ELF-1 (cell line): ENCODE data around the gene MFN2.
"Not testable (repeated sequence)": the region's sequence is repeated elsewhere in the genome, so short reads cannot be mapped to it uniquely, and the experiment has no call there.

Experiments
- DNase-seq: peaks from one replicate; pipeline ENCODE4 v3.0.0-alpha.2; 2016; ENCODE audit warnings: low read depth, low spot score

The MFN2 gene

DNA sequence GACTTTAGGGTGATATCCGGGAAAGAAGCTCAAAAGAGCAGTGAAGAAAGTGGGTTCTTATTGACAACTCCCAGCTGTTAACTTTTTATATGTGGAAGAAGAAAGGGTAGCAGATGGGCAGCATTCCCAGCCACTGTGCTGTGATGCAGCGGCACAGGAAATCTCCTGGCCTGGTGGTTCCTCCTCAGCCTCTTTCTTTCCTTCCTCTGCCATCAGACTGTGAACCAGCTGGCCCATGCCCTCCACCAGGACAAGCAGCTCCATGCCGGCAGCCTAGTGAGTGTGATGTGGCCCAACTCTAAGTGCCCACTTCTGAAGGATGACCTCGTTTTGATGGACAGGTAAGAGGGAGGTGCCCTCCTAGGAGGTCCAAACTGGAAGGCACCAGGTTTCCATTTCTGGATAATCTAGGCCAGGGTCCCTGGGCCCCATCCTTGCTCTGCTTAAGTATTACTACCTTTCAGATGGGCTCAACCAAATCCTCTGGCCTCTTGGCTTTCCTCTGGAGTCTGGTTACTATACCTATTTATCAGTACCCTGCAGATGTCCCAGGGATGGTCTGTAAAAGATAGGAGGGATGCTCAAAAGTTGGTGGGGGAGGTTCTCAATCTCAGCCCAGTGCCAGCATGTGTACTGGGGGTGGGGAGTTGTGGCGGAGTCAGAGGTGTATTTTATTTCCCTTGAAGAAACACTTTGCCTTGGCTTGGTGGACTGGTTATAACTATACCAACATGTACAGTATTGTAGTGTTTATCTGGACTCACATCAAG is 17.0 kb downstream of the MFN2 start:
- DNase-seq = no peak

DNA sequence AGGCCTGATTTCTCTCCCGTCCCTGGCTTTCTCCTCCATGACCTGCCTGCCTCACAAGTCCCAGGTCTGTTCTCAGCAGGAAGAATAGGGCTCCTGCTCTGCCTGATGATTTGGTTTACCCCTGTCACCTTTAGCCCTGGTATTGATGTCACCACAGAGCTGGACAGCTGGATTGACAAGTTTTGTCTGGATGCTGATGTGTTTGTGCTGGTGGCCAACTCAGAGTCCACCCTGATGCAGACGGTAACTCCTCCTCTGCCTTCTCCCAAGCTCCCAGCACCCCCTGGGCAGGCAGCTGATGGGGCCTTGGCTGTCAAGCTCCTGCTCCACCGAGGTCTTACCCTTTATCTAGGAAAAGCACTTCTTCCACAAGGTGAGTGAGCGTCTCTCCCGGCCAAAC is 18.4 kb downstream of the MFN2 start:
- no peak for DNase-seq

DNA sequence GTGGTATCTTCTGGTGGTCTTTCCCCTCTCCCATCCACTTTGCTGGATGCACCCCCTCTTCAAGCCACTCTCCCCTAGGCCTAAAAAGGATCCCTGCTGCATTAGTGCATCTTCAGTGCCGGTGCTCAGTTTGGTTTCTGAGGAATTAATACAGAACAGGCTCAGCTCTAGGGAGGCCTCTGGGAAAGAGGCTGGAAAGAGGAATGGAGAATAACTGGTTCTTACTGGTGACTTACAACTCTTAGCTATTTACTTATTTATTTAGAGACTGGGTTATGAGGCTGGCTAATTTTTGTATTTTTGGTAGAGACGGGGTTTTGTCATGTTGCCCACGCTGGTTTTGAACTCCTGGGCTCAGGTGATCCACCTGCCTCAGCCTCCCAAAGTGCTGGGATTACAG is 19.0 kb downstream of the MFN2 start:
- DNase-seq = no peak

DNA sequence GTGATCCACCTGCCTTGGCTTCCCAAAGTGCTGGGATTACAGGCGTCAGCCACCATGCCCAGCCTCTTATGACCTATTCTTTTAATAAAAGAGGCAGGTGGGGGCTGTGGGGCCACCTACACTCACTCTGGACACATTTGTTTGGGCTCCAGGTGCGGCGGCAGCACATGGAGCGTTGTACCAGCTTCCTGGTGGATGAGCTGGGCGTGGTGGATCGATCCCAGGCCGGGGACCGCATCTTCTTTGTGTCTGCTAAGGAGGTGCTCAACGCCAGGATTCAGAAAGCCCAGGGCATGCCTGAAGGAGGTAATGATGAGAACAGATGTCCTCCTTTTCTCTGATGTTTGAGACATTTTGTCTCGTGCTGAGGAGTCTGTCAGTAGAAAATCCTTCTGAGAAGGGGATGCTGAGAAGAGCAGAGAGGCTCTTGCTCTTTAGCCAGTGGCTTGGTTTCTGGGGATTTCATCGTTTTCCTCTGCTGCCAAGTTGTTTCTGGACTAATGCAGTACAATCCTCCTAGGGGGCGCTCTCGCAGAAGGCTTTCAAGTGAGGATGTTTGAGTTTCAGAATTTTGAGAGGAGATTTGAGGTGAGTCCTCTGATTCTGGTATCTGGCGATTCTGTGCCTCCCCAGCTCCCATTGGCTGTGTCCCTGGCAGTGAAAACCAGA is 21.1 kb downstream of the MFN2 start:
- peak; percentile 58 for DNase-seq

DNA sequence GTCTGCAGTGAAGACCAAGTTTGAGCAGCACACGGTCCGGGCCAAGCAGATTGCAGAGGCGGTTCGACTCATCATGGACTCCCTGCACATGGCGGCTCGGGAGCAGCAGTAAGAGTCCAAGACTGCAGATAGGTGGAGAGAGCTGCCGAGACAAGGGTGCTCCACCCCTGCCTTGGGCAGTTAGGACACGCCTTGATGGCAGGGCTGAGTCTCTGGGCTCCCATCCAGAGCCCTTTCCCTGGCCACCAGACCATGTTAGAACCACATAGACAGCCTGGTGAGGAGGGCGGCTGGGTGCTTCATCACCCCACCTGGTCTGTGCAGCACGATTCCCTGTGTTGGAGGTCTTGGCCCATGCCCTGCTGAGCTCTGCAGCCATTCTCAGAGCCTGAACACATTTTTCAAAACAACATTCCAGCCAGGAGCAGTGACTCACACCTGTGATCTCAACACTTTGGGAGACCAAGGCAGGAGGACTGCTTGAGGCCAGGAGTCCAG is 21.8 kb downstream of the MFN2 start:
- DNase-seq = no peak

DNA sequence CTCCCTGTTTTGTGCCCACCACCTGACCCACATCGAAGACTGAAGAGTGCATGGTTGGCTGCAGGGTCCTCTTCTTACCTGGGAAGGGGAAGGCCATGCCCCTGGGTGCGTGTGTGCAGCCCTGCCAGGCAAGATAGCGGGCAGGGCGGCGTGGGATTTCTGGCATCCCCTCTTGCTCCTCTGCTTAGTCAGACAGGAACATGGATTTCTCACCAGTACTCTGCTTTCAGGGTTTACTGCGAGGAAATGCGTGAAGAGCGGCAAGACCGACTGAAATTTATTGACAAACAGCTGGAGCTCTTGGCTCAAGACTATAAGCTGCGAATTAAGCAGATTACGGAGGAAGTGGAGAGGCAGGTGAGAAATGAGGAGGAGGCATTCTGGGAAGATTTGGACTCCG is 23.5 kb downstream of the MFN2 start:
- no peak for DNase-seq

DNA sequence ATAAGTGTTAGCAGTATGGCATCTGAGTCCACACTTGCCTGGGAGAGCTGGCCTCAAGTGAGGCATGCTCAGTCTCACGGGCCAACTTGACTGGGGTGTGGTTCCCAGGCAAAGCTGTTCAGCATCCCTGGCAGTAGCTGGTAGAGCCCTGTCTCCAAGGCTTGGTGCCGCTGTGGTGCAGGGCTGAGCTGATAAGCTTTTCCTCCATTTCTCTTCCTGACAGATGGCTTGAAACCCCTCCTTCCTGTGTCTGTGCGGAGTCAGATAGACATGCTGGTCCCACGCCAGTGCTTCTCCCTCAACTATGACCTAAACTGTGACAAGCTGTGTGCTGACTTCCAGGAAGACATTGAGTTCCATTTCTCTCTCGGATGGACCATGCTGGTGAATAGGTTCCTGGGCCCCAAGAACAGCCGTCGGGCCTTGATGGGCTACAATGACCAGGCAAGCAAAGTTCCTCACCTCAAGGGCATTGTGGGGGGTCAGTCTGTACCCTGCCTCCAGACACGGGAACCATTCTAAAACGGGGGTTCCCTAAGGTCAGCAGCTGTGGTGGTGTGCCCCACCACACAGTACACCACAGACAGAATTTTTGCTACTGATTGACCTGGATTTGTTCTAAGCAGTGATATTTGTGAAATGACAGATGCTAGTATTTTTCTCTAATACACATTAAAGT is 25.4 kb downstream of the MFN2 start:
- no peak for DNase-seq

DNA sequence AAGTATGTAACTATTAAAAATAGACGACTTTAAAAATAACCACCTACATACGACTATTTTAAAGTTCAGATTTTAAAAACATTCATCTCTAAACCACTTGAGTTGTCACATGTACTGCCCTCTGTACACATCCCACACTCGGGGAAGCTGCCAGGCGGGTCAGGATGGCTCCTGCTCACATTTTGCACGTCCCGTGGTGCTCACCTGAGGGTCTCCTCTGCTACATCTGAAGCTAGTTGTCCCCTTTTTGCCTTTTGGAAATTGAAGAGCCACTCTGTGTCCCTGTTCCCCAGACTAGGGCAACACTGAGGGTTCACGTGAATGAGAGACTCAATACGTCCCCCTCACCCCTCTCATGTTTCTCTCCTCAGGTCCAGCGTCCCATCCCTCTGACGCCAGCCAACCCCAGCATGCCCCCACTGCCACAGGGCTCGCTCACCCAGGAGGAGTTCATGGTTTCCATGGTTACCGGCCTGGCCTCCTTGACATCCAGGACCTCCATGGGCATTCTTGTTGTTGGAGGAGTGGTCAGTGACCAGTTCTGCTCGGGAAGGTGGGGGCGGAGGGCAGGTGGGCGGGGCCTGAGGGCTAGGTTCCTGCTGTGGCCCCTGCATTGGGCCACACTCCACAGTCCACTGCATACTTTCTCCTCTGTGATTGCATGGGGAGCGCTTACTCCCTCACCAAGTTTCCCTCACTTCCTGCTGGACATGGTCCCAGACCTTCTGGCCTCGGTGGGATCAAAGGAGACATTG is 26.1 kb downstream of the MFN2 start:
- DNase-seq = no peak

DNA sequence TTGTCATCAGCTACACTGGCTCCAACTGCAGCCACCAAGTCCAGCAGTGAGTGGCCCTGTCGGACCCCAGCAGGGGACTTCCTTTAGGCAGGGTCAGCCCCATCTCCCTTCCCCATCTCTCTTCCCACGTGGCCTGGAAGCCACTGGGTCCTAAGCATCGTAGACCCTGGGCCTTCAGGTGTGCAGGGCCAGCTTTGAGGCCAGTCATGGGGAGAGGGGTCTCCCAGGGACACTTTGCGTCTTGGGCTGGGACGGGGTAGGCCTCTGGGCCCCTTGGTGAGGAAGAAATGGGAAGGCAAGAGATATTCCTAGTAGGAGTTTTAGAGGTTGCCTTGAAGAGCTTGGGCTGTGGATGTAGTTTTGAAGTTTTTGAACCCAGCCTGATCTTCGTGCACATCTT is 27.0 kb downstream of the MFN2 start:
- DNase-seq = no peak

DNA sequence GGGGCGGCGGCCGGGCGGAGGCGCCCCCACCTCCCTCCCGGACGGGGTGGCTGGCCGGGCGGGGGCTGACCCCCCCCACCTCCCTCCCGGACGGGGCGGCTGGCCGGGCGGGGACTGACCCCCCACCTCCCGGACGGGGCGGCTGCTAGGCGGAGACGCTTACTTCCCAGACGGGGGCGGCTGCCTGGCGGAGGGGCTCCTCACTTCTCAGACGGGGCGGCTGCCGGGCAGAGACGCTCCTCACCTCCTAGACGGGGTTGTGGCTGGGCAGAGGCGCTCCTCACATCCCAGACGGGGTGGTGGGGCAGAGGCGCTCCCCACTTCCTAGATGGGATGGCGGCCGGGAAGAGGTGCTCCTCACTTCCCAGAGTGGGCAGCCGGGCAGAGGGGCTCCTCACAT is 28.1 kb downstream of the MFN2 start:
- DNase-seq = not testable (repeated sequence)

DNA sequence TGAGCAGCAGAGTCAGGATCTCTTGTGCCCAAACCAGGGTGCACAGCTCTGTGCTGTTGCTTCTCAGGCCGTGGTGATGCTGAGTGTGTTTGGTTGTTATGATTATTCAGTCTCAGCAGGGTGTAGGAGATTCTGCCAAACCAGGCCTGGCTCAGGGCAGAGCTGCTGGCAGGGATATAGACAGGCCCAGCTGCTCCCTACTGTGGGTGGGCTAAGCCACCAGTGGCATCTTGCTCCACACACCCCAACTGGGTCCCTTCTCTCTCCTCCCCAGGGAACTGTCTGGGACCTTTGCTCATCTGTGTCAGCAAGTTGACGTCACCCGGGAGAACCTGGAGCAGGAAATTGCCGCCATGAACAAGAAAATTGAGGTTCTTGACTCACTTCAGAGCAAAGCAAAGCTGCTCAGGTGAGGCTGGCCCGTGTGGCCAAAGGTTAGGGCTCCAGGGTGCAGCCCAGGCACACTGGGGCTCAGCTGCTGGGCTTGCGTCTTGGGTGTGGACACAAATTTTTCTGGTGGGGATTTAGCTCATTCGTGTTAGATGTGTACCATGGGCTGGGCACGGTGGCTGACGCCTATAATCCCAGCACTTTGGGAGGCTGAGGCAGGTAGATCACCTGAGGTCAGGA is 29.2 kb downstream of the MFN2 start:
- DNase-seq = no peak

DNA sequence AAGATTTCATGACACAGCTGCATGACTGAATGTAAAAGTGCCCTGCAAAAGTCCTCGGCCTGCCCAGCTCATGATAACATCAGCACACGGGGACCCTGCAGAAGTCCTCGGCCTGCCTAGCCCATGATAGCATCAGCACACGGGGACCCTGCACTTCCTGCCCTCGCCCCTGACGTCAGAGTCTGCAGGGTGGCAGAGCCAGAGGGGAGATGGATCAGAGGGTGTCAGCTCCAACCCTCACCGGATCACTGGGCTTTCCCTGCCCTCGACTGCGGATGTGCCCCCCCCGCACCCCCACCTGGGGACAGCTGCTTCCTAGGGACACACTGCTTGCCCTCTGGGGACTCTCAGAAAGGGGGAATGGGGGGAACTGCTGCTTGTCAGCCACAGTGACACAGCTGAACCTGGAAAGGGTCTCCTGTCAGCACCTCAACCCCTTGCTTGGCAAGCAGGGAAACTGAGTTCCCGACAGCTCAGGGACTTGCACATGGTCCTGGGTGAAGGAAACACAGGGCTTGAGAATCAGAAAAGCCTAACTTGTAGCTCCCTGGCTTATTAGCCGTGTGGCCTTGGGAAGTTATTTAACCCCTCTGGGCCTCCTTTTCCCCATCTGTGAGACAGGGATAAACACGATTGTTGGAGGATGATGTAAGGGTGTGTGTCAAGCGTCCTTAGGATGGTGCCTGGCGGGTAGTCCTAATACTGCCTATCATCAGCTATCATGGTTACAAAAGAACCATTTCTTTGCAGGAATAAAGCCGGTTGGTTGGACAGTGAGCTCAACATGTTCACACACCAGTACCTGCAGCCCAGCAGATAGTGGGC is 30.7 kb downstream of the MFN2 start:
- DNase-seq = no peak

DNA sequence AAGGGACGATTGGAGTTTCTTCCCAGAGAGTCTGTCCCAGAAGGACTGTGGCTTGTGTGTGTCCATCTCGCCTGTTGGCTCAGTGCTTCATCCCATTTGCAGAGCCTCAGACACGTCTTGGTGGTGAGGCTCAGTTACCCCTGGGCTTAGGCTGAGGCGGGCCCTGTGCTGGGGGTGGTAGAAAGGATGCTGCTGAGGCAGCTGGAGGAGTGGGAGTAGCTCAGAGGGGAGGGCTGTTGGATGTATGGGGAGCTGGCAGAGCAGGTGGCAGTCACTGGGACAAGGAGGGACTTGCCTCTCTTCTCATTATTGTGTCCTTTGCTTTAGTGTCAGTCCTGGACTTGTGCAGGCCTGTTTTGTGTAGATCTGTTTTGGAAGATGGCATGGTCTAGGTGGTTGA is 31.8 kb downstream of the MFN2 start:
- no peak for DNase-seq

DNA sequence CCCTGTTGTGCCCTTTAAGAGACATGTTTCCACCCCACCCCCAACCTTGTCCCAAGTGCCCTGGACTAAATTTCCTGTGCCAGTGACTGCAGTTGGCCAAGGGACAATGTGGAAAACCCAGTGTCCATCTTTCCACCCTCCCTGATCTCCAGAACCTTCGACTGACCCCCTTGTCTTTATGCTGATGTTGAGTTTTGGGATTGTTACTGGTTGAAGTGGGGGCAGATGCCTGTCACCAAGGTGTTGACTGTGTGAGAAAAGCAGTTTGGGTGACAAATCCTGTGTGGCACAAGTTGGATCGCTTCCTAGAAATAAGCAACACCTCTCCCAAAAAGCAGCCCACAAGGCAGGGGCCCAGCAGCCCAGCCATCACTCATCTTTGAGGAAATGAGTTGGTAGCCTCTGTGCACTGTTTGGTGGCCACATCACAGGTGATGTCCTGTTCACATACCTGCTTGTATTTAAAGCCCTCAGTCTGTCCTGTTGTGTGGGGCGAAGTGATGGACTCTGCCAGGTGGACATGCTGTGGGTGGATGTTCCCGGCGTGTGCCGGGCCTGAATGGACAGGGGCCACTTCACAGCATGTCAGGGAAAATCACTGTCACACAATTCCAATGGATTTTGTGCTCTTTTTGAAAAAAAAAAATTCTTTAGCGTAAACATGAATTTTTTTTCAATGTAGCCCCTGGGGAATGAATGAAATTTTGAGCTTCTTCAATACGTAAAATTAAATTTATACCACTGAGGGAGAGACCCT is 32.5 kb downstream of the MFN2 start:
- no peak for DNase-seq

DNA sequence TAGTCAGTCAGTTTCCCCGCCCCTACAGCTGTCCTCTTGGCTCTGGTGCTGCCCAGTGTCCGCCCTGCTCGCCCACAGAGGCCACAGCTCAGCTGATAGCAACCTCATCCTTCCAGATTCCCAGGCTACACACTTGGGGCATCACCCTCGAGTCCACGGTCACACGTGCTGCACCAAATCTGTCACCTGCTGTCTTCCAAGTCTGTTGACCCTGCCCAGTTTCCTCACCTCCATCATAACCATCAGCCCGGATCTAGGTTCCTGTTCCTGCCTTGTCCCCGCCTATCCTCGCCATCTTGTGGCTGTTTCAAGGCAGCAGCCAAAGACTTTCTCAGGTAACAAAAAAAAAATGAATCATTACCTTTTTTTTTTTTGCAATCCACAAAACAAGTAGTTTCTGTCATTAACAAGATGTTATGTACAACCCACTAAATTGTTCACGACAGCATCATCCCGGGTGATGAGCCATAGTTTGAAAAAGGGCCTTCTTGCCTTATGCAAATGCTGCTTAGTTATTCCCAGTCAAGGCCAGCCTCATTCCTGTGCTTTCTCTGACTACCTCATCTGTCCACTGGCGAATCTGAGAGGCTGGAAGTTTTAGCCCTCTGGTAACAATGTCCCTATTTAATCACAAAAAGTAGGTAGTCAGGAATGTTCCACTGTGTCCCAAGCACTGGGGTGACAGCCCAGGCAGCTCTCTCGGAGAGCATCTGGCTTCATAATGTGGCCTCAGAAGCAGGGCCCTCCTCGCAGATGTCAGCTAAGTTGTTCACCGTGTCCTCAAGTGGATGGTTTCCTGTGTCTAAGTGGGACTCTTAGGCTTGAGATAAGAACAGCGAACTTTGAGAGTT is 34.1 kb downstream of the MFN2 start:
- DNase-seq = no peak

DNA sequence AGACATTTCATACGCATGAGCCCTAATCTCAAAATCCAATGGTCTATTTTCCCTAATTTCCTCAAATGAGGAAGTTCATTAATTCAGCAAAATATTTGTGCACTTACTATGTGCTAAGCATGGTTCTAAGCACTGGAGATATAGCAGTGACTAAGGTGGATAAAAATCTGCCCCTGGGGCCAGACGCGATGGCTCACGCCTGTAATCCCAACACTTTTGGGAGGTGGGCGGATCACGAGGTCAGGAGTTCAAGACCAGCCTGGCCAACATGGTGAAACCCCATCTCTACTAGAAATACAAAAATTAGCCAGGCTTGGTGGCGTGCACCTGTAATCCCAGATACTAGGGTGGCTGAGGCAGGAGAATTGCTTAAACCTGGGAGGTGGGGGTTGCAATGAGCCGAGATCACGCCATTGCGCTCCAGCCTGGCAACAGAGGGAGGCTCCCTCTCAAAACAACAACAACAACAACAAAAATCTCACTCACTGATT is 34.8 kb downstream of the MFN2 start:
- DNase-seq = no peak

DNA sequence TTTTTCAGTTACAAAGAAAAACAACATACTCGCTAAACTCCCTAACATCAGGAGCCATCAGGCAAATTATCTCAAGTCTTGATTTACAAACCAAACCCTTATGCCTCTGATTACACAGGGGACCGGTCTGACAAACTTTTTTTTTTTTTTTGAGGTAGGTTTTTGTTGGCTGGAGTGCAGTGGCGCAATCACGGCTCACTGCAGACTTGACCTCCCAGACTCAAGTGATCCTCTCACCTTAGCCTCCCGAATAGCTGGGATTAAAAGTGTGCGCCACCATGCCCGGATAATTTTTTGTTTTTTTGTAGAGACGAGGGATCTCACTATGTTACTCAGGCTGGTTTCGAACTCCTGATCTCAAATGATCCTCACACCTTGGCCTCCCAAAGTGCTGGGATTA is 35.3 kb downstream of the MFN2 start:
- no peak for DNase-seq

DNA sequence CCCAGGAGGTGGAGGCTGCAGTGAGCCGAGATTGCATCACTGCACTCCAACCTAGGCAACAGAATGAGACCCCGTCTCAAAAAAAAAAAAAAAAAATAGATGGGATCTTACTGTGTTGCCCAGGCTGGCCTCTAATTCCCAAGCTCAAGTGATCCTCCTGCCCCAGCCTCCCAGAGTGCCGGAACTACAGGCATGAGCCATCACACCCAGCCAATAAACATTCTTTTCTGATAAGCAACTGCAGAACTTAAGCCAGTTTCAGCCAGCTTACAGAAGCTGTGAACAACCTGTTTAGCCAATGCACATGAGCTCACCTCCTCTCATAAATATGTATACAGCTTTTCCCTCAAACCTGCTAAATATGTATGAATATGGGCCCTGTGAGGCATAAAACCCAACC is 35.9 kb downstream of the MFN2 start:
- no peak for DNase-seq
